Neutrophil (primary cell): ENCODE measurements around the gene NFATC2.

Source experiments
- H3K27ac ChIP-seq: fragments of 200-600 bp; sonication (generic); 2 replicates; pipeline ENCODE4 v1.5.1; 2016; ENCODE audit warnings: mild to moderate bottlenecking, moderate library complexity
- H3K27me3 ChIP-seq: fragments of 200-600 bp; sonication (generic); 2 replicates; pipeline ENCODE4 v1.6.0; 2016; ENCODE audit warnings: mild to moderate bottlenecking
- H3K36me3 ChIP-seq: fragments of 200-600 bp; sonication (generic); 2 replicates; pipeline ENCODE4 v1.5.1; 2017
- H3K4me1 ChIP-seq, 2 experiments: fragments of 200-600 bp in 1 of 2; sonication (generic) in 1 of 2; 1 replicate in 1 of 2; 2 replicates in 1 of 2; pipeline versions ENCODE4 v1.5.1 to v1.6.1; 2013 to 2016; ENCODE audit warnings: low read depth in 1 of 2, low read length in 1 of 2, mild to moderate bottlenecking in 1 of 2, moderate library complexity in 1 of 2; ENCODE audit not compliant: control insufficient read depth in 1 of 2, insufficient read depth in 1 of 2
- H3K4me3 ChIP-seq, 2 experiments: fragments of 200-600 bp in 1 of 2; sonication (generic) in 1 of 2; 1 replicate in 1 of 2; 2 replicates in 1 of 2; pipeline ENCODE4 v1.5.1; 2013 to 2016; ENCODE audit warnings: low read depth in 1 of 2, low read length in 1 of 2, mild to moderate bottlenecking in 1 of 2, moderate library complexity in 1 of 2
- H3K9me3 ChIP-seq: fragments of 200-600 bp; sonication (generic); 2 replicates; pipeline ENCODE4 v1.5.1; 2016
- CTCF ChIP-seq: fragments of 200-600 bp; sonication (generic); IDR thresholded peaks from 2 replicates; pipeline ENCODE4 v1.5.1; 2016; ENCODE audit warnings: antibody characterized with exemption

NFATC2 gene

GRCh38 chr20:51495921-51496545 lies 46.5 kb downstream of the NFATC2 start:
- Histone ChIP-seq H3K4me1 (peaks cover 25 to 48% of the 10 kb centered on the region in 2 experiments), H3K36me3 (no peaks in the 10 kb centered on the region), H3K27me3 (peaks cover 50% of the 10 kb centered on the region), H3K4me3 (no peak overlapping the region), H3K27ac (no peak overlapping the region), H3K9me3 (no peaks in the 10 kb centered on the region)
- TF ChIP-seq CTCF = no peak

GRCh38 chr20:51495291-51495690 lies 47.2 kb downstream of the NFATC2 start:
- no peaks in the 10 kb centered on the region for H3K36me3 ChIP-seq
- H3K27me3 ChIP-seq = peaks cover 57% of the 10 kb centered on the region
- no peak overlapping the region for H3K4me3 ChIP-seq
- H3K9me3 ChIP-seq = no peaks in the 10 kb centered on the region
- H3K27ac ChIP-seq = no peak overlapping the region
- no peak for TF ChIP-seq CTCF
- peaks cover 25 to 48% of the 10 kb centered on the region in 2 experiments for H3K4me1 ChIP-seq

- Histone ChIP-seq H3K27ac (no peak overlapping the region), H3K4me3 (no peak overlapping the region), H3K36me3 (no peaks in the 10 kb centered on the region), H3K9me3 (no peaks in the 10 kb centered on the region), H3K4me1 (peaks cover 25 to 48% of the 10 kb centered on the region in 2 experiments), H3K27me3 (peaks cover 58% of the 10 kb centered on the region)
- no peak for TF ChIP-seq CTCF
These were observed 48.0 kb downstream of the NFATC2 start for GRCh38 chr20:51494241-51495110.

GRCh38 chr20:51493346-51493791 lies 49.1 kb downstream of the NFATC2 start:
- no peak for TF ChIP-seq CTCF
- no peak overlapping the region for H3K4me3 ChIP-seq
- no peak overlapping the region for H3K27ac ChIP-seq
- H3K27me3 ChIP-seq = peaks cover 58% of the 10 kb centered on the region
- no peaks in the 10 kb centered on the region for H3K9me3 ChIP-seq
- H3K4me1 ChIP-seq = peaks cover 25 to 48% of the 10 kb centered on the region in 2 experiments
- H3K36me3 ChIP-seq = no peaks in the 10 kb centered on the region

- Histone ChIP-seq H3K36me3 (no peaks in the 10 kb centered on the region), H3K4me3 (no peak overlapping the region), H3K27ac (no peak overlapping the region), H3K4me1 (peaks cover 25 to 45% of the 10 kb centered on the region in 2 experiments), H3K9me3 (no peaks in the 10 kb centered on the region), H3K27me3 (peaks cover 51% of the 10 kb centered on the region)
- TF ChIP-seq CTCF = no peak
These were observed 50.1 kb downstream of the NFATC2 start for GRCh38 chr20:51492167-51493092.
